Immature natural killer cell (primary cell): ENCODE data around the gene ZNF331. TPM values are rescaled to one million over a fixed set of nuclear protein-coding genes. Genes with fewer than 3 reads are reported as not detected.
"Not testable (repeated sequence)": the region's sequence is repeated elsewhere in the genome, so short reads cannot be mapped to it uniquely, and the experiment has no call there.

ENCODE experiments used
- DNase-seq, 3 donors: peaks; one replicate each; pipeline ENCODE4 v3.0.0; 2022; ENCODE audit warnings: mixed read lengths in 1 of 3
- H3K27ac Mint-ChIP-seq, 6 donors: one replicate each; pipeline ENCODE4 v1.8.0; 2020; ENCODE audit warnings: mixed read lengths in 6 of 6, mild to moderate bottlenecking in 5 of 6, inconsistent platforms in 4 of 6, moderate library complexity in 3 of 6
- H3K27me3 Mint-ChIP-seq, 3 donors: one replicate each; pipeline ENCODE4 v1.8.0; 2020 to 2021; ENCODE audit warnings: low read depth in 3 of 3, mild to moderate bottlenecking in 3 of 3, mixed read lengths in 3 of 3, moderate library complexity in 3 of 3, inconsistent platforms in 1 of 3
- H3K36me3 Mint-ChIP-seq, 3 donors: one replicate each; pipeline ENCODE4 v1.8.0; 2020; ENCODE audit warnings: mixed read lengths in 3 of 3, inconsistent platforms in 2 of 3, mild to moderate bottlenecking in 2 of 3
- H3K4me1 Mint-ChIP-seq, 2 donors: one replicate each; pipeline ENCODE4 v1.8.0; 2020; ENCODE audit warnings: inconsistent platforms in 2 of 2, mild to moderate bottlenecking in 2 of 2, mixed read lengths in 2 of 2, moderate library complexity in 1 of 2
- H3K4me3 Mint-ChIP-seq, 5 donors: one replicate each; pipeline ENCODE4 v1.8.0; 2020; ENCODE audit warnings: mild to moderate bottlenecking in 5 of 5, mixed read lengths in 5 of 5, inconsistent platforms in 3 of 5, moderate library complexity in 3 of 5
- H3K9me3 Mint-ChIP-seq, 6 donors: one replicate each; pipeline ENCODE4 v1.8.0; 2020; ENCODE audit warnings: mild to moderate bottlenecking in 6 of 6, mixed read lengths in 6 of 6, inconsistent platforms in 4 of 6, moderate library complexity in 3 of 6
- polyA plus RNA-seq, 3 donors: library from polyadenylated mRNA; unstranded; fragments of 300-500 nt; fragmentation: Illumina TruSeq; gene quantifications; one replicate each; pipeline ENCODE4 v1.2.3, GENCODE V29; 2021

The ZNF331 gene
- polyA plus RNA-seq, result 10 to 100 TPM; 11.8 to 35.8 (median 21.8) TPM

DNA sequence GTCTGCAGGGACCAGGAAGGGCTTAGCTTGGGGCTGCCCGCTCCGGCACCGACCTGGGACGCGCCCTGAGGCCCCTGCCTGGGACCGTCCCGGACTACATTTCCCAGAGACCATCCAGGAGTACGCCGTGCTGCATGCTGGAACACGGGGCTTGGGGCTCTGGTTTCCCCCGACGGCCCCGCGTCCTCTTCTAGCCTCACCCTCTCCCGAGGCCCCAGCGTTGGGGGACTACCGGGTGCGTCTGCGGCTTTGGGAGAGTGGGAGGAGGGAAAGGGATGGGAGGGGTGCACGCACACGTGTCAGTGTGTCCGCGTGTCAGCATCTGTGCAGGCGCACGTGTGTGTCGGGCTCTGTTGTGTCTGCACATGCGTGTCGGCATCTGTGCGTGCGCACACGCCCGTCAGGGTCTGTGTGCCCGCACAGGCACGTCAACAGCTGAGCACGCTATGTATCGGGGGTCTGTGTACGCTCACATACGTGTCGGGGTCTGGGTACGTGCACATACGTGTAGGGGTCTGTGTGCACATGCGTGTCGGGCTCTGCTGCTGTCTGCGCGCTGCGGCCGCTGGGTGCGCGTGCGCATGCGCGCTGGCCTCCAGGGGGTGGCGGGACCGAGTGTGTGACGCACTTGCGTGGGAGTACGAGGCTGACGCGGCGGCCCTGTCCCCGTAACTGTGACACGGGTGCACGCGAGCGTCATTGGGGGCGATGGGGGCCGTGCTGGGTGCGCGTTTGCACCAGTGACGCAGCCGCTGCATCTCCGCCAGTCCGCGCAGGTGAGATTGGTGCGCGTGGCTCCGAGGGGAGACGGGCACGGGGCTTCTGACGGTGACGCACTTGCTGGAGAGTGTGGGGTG, at the start of gene ZNF331:
Gene ZNF331, plus strand, starts transcription at position 625 of the 857 bp plus-strand sequence. CDS start 31,232 bp downstream, outside the sequence.
- Mint-ChIP-seq H3K9me3 (peaks cover 0 to 1% (median 0%) of the 10 kb centered on the region in 6 donors), H3K27ac (peak within 1 kb of the TSS; percentile 96 to 100 (median 99)), H3K27me3 (peaks cover 13 to 34% (median 18%) of the 10 kb centered on the region in 3 donors), H3K4me1 (peaks cover 19 to 21% of the 10 kb centered on the region in 2 donors), H3K36me3 (peaks cover 0 to 18% (median 9%) of the 10 kb centered on the region in 3 donors), H3K4me3 (peak within 1 kb of the TSS; percentile 93 to 98 (median 95))
- peak; percentile 93 to 97 (median 95) for DNase-seq

DNA sequence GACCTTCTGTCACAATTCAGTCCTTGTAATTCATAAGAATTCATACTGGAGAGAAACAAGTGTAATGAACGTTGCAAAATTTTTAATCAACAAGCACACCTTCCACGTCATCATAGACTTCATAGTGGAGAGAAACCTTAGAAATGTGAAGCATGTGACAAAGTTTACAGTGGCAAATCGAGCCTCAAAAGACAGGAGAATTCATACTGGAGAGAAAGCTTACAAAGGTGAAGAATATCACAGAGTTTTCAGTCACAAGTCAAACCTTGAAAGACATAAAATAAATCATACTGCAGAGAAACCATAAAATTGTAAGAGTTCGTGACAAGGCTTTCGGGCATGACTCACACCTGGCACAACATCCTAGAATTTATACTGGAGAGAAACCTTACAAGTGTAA, 45.8 kb upstream of the ZNF331 start:
- H3K36me3 Mint-ChIP-seq, result peaks cover 55 to 73% (median 64%) of the 10 kb centered on the region in 3 donors
- no peak for DNase-seq
- no peak overlapping the region for H3K27ac Mint-ChIP-seq
- no peak overlapping the region for H3K4me3 Mint-ChIP-seq
- H3K4me1 Mint-ChIP-seq, result peaks cover 0 to 1% of the 10 kb centered on the region in 2 donors
- H3K27me3 Mint-ChIP-seq, result peaks cover 0 to 6% (median 5%) of the 10 kb centered on the region in 3 donors
- peaks cover 49 to 96% (median 91%) of the 10 kb centered on the region in 6 donors for H3K9me3 Mint-ChIP-seq

GRCh38 chr19:53497311-53498023, 40.5 kb upstream of the ZNF331 start:
- H3K9me3 Mint-ChIP-seq, result peaks cover 23 to 80% (median 71%) of the 10 kb centered on the region in 6 donors
- H3K36me3 Mint-ChIP-seq, result peaks cover 8 to 33% (median 33%) of the 10 kb centered on the region in 3 donors
- H3K27me3 Mint-ChIP-seq, H3K27ac Mint-ChIP-seq, H3K4me3 Mint-ChIP-seq, DNase-seq, H3K4me1 Mint-ChIP-seq: not testable (repeated sequence)

- H3K27me3 Mint-ChIP-seq, H3K27ac Mint-ChIP-seq, DNase-seq, H3K4me1 Mint-ChIP-seq: not testable (repeated sequence)
- peaks cover 7 to 28% (median 27%) of the 10 kb centered on the region in 3 donors for H3K36me3 Mint-ChIP-seq
- H3K4me3 Mint-ChIP-seq, result peak overlapping the region in 1 of 5 donors; percentile 38
- peaks cover 18 to 75% (median 65%) of the 10 kb centered on the region in 6 donors for H3K9me3 Mint-ChIP-seq
Measured at GRCh38 chr19:53498024-53498395, 39.9 kb upstream of the ZNF331 start.

DNA sequence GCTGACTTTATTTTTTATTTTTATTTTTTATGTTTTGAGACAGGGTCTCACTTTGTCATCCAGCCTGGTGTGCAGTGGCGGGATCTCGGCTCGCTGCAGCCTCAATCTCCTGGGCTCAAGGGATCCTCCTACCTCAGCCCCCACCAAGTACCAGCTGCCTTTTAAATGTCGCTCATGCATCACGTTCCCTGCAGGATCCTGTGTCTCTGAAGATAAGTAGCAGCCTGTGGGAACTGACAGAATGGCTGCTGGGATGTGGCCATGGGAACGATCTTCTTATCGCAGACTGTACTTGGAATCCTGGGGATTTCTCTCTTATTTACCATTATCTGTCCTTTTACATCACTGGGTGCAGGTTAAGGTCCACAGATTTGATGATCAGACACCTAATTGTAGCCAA, 34.8 kb upstream of the ZNF331 start:
- DNase-seq, H3K4me3 Mint-ChIP-seq, H3K27ac Mint-ChIP-seq, H3K4me1 Mint-ChIP-seq, H3K27me3 Mint-ChIP-seq, H3K36me3 Mint-ChIP-seq: not testable (repeated sequence)
- peaks cover 5 to 30% (median 20%) of the 10 kb centered on the region in 6 donors for H3K9me3 Mint-ChIP-seq

DNA sequence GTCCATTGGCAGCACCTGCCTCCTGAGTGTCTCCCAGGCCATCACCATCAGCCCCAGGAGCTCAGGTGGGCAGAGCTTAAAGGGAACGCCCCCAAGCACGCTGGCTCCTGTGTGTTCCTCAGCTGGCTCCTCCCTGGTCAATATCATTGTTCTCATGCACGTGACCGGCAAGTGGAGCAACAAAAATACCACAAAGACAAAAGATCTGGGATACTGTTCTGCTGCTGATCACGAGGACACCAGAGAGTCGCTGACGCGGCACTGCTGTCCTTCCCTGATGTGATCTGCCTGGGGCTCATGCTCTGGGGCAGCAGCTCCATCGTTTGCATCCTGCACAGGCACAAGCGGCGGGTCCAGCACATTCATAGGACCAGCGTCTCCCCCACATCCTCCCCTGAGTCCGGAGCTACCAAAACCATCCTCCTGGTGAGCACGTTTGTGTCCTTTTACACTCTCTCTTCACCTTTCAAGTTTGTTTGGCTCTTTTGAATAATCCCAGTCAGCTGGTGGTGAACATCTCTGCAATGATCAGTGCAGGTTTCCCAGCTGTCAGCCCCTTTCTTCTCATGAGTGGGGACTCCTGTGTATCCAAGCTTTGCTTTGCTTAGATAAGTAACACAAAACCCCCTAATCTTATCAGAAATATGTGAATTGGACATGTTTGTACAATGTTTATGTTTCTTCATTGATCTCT, 34.1 kb upstream of the ZNF331 start:
- not testable (repeated sequence) for DNase-seq

DNA sequence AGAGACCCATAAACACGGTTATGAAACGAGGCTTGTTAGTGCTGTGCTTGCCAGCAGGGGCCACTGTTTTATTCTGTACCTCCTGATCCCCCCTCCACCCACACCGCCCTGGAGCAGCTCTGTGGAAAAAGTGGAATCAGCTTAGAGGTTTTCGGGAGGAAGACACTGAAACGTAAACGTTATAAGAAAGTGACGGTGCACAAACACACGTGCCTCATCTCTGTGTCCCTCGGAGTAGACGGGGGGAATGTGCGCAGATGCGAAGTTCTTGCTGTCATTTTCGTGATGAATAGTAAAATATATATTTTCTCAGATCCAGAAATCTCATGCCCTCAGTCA, 33.6 kb upstream of the ZNF331 start:
- peaks cover 0 to 21% (median 11%) of the 10 kb centered on the region in 6 donors for H3K9me3 Mint-ChIP-seq
- not testable (repeated sequence) for H3K27me3 Mint-ChIP-seq, H3K36me3 Mint-ChIP-seq, H3K27ac Mint-ChIP-seq, H3K4me3 Mint-ChIP-seq, DNase-seq, H3K4me1 Mint-ChIP-seq

More for the DNA sequence above, 34.1 kb upstream of the ZNF331 start:
- H3K4me3 Mint-ChIP-seq, H3K36me3 Mint-ChIP-seq, H3K27me3 Mint-ChIP-seq, H3K27ac Mint-ChIP-seq, H3K4me1 Mint-ChIP-seq: not testable (repeated sequence)
- H3K9me3 Mint-ChIP-seq, result peaks cover 0 to 25% (median 15%) of the 10 kb centered on the region in 6 donors

DNA sequence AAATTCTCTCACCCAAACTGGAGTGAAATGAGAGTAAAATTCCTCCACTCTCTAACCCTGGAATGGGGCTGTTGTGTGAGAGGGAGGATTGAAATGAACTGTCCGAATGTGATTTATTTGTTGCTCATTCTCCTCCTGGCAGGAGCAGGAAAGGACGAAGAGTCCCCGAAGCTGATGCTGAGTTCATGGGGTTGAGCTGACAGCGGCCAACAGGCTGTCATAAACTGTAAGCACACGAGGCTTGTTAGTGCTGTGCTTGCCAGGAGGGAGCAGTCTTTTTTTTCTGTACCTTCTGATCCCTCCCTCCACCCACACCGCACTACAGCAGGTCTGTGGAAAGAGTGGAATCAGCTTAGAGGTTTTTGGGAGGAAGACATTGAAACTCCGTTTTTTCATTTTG, 33.1 kb upstream of the ZNF331 start:
- Mint-ChIP-seq H3K9me3 (peaks cover 0 to 19% (median 10%) of the 10 kb centered on the region in 6 donors), H3K27me3 (peaks cover 0 to 6% (median 1%) of the 10 kb centered on the region in 3 donors), H3K4me1 (no peaks in the 10 kb centered on the region), H3K27ac (no peak overlapping the region), H3K36me3 (peaks cover 0 to 3% (median 0%) of the 10 kb centered on the region in 3 donors), H3K4me3 (no peak overlapping the region)
- no peak for DNase-seq

GRCh38 chr19:53506728-53507127, 31.2 kb upstream of the ZNF331 start:
- Mint-ChIP-seq H3K27ac (no peak overlapping the region), H3K4me3 (no peak overlapping the region), H3K27me3 (peaks cover 0 to 6% (median under 1%) of the 10 kb centered on the region in 3 donors), H3K9me3 (peaks cover 0 to 11% (median 5%) of the 10 kb centered on the region in 6 donors), H3K36me3 (peaks cover 0 to 3% (median 0%) of the 10 kb centered on the region in 3 donors), H3K4me1 (no peaks in the 10 kb centered on the region)
- no peak for DNase-seq

- H3K4me3 Mint-ChIP-seq, result no peak overlapping the region
- peaks cover 0 to 3% (median 0%) of the 10 kb centered on the region in 3 donors for H3K36me3 Mint-ChIP-seq
- no peak for DNase-seq
- H3K27ac Mint-ChIP-seq, result no peak overlapping the region
- H3K9me3 Mint-ChIP-seq, result peaks cover 0 to 6% (median 2%) of the 10 kb centered on the region in 6 donors
- H3K27me3 Mint-ChIP-seq, result peaks cover 0 to 6% (median 0%) of the 10 kb centered on the region in 3 donors
- H3K4me1 Mint-ChIP-seq, result no peaks in the 10 kb centered on the region
Measured at GRCh38 chr19:53507523-53508442, 30.2 kb upstream of the ZNF331 start.

DNA sequence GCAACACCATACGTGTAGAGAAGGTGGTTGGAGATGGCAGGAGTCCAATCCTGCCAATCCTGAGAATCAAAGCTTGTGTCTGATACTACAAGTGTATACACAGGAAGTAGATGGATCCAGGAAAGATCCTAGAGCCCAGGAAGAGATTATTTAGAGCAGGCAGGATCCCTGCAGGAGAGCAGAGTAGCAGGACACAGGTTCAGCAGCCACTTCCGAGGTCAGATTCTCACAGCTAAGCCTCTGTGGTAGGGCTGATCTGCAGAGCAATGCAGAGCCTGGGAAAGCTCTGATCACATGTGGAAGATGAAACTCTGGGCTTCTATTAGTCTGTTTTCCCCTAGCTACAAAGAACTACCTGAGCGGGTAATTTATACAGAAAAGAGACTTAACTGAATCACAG, 28.5 kb upstream of the ZNF331 start:
- Mint-ChIP-seq H3K27me3 (peaks cover 0 to 6% (median 0%) of the 10 kb centered on the region in 3 donors), H3K4me3 (no peak overlapping the region), H3K36me3 (peaks cover 0 to 3% (median 0%) of the 10 kb centered on the region in 3 donors), H3K4me1 (no peaks in the 10 kb centered on the region), H3K27ac (no peak overlapping the region), H3K9me3 (peaks cover 0 to 5% (median 2%) of the 10 kb centered on the region in 6 donors)
- no peak for DNase-seq

- no peak for DNase-seq
- H3K4me3 Mint-ChIP-seq, result no peak overlapping the region
- H3K4me1 Mint-ChIP-seq, result no peaks in the 10 kb centered on the region
- peaks cover 0 to 6% (median 0%) of the 10 kb centered on the region in 3 donors for H3K27me3 Mint-ChIP-seq
- H3K27ac Mint-ChIP-seq, result no peak overlapping the region
- peaks cover 0 to 5% (median under 1%) of the 10 kb centered on the region in 6 donors for H3K9me3 Mint-ChIP-seq
- H3K36me3 Mint-ChIP-seq, result peaks cover 0 to 3% (median 0%) of the 10 kb centered on the region in 3 donors
Measured at GRCh38 chr19:53509845-53510244, 28.1 kb upstream of the ZNF331 start.
